HG02763 (cell line): ENCODE results near the gene RARA.

Source experiments
- ATAC-seq: cut with Tn5 transposase; IDR thresholded peaks from one replicate; pipeline ENCODE4 v1.9.1; 2021; ENCODE audit warnings: mild to moderate bottlenecking, moderate library complexity; ENCODE audit not compliant: unreplicated experiment

RARA gene

DNA sequence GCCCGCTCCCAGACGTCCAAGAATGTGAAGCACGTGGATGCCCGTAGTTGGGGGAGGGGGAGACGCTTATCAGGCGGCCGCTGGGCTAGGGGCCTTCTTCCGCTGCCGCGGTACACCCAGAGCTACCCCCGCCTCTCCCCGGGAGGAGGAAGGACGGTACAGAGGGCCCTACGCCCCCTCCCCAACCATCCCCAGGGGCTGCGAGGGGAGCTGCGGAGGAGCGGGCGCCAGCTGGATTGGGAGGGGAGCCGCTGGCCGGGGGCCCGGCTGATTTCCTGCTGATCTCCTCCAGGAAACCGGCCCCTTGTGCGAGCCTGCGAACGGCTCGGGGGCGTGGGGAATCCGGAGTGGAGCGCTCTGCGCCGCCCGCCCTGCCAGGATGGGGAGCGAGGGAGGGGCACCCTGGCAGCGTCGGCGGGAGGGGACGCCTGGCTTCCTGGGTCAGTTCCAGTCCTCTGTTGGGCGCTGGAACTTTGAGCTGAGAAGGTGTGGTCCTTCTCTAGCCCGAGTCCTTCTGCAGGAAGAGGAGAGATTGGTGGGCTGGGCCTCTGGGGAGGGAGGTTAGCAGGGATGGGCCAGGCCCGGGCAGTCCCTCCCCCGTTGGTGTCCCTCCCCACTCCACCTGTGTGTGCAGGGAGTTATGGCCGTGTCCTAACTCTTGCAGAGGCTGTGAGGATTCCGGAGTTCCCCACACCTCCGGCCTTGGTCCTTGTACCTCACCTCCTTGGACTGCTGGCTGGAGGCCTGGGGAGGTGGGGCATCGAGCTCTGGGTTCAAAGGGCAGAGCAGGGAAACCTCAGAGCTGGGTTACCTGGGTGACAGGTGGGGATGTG is 36.4 kb downstream of the RARA start:
- no peak for ATAC-seq

DNA sequence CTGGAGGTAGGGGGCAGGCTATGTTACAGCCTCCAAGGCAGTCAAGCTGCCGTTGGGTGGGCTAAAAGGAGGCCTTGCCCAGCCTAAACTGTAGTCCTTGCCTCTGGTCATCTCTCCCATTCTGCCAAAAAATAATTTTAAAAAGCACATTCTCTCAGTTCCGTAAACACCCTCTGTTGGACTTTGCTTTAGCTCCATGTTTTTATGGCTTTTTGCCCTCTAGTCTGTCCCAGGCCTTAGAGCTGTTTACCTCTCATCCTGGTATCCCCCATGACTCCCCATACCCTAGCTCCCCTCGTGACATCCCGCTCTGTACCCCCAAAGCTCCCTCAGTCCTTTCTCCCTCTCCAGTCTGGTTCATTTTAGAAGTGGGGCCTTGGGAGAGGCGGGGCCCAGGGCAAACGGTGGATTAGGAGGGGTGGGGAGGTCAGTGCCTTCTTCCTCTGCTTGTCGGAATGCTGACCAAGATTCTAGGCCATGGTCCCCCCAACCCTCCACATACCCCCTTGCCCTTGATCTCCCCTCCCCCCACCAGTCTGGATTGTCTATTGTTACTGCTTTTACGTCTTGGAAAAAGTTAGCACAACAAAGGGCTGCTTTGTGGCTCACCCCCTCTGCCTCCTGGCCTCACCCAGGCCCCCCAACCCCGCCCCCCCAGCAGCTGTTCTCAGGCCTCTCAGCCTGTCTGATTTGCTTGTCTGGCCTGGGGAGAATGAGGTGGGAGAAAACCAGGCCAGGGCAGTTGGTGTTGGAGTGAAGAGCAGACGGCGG is 37.2 kb downstream of the RARA start:
- ATAC-seq = no peak

DNA sequence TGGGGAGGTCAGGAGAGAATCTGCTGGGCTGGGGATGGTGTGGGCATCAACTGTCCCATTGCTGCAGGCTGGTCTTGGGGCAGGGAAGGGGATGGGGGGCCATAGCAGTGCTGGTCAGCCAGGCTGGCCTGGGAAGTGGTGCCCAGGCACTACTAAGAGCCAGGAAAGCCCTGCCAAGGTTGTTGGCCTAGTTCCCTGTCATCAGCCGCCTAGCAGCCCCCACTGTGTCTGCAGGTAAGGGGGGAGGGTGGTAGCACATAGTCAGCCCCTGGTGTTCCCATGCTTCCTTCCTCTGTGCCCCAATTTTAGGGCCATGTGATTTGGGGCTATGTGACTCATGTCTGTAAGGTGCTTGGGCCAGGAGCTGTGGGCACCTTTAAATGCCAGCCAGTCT is 37.8 kb downstream of the RARA start:
- no peak for ATAC-seq

DNA sequence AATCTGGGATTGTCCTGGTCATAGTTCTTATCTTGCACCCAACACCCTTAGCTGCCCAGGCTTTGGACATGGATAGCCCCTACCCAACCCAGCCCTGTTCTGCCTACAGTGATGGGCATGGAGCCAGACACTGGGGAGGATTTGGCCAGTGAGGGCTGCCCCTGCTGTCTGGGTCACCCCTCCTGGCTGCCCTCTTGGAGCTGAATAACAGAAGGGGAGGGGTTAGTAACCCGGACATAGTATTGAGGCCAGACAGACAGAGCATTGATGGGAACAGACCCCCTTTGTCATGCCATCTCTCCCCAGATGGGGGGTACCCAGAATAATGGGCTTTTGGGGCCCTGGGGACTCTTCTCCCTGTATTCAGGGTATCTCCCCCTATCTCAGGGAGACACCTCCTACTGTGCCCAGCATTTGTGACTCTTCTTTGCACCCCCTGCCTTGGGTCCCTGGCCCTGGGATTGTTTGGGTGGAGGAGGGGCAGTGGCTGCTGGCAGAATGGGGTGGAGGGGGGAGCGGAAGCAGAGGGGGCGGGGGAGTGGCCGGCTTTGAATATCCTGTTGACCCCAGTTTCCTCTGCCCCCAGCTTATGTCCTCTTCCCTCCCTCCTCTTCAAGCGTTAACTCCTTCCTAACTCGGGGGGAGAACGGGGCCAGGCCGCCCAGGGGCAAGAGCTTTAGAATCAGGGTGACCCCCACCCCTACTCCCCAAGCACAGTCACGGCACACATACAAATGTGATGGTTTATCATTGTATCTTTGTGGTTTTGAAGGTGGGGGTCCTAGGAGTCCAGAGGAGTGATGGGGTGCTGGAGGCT is 38.5 kb downstream of the RARA start:
- ATAC-seq = no peak

DNA sequence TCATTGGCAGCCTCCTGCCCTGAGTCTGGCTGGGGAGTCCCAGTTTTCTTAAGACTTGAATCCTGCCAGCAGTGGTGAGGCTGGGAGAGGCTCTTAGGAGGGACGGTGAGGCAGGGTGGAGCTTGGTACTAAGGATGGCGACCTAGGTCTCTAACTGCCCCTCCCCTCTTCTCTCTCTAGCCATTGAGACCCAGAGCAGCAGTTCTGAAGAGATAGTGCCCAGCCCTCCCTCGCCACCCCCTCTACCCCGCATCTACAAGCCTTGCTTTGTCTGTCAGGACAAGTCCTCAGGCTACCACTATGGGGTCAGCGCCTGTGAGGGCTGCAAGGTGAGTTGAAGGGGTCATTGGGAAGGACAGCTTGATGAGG is 39.1 kb downstream of the RARA start:
- ATAC-seq = no peak

DNA sequence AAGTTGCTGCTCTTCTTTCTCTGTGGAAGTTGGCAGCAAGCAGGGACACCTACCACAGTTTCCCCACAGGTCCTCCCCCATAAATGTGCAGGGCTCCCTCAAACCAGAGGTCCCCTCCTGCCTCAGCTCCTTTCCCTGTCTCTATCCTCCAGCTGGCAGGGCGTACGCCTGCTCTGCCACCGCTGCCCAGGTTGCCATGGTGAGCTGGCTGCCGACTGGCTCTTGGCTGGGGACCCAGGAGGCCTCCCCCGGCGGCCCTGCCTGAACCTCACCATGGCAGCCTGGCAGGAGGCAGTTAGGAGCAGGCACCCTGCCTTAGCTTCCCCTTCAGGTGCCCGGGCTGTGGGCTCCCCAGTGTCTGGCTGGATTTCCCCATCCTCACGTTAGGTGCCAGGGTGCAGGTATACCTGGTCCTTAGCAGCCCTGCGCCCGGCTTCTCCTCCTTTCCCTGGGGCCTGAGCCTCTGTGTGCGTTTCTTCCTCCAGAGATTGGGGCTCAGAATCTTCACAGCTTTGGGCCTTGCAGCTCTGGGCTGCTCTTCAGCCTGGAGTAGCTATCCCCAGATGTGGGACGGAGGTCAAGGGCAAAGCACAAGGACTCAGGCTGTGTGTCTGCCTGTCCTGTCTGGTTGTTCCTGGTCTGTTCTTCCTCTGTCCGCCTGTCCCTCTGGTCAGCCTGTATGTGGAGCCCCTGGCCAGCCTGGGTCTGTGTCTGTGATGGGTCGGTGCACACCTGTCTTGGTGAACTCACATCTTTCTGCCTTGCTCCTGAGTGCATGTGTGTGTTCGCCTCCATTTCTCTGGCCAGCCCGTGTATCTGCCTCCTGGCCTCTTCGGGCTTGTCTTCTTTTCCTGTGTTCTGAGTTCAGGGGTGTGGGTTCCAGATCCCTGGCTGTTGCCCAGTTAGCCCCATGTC is 39.8 kb downstream of the RARA start:
- ATAC-seq = no peak

DNA sequence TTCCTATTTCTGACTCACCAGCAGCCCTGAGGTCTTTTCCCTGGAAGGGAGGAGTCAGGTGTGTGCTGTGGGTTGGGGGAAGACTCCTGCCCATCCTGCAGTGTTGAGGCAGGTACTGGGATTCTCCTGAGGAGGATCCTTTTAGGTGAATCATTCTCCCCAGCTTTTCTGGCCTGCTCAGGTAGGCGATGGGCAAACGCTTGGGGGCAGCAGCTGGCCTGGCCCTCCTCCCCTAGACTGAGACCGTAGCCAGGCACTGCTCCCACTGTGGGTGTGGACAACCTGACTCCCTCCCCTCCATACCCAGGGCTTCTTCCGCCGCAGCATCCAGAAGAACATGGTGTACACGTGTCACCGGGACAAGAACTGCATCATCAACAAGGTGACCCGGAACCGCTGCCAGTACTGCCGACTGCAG is 40.5 kb downstream of the RARA start:
- ATAC-seq = no peak

DNA sequence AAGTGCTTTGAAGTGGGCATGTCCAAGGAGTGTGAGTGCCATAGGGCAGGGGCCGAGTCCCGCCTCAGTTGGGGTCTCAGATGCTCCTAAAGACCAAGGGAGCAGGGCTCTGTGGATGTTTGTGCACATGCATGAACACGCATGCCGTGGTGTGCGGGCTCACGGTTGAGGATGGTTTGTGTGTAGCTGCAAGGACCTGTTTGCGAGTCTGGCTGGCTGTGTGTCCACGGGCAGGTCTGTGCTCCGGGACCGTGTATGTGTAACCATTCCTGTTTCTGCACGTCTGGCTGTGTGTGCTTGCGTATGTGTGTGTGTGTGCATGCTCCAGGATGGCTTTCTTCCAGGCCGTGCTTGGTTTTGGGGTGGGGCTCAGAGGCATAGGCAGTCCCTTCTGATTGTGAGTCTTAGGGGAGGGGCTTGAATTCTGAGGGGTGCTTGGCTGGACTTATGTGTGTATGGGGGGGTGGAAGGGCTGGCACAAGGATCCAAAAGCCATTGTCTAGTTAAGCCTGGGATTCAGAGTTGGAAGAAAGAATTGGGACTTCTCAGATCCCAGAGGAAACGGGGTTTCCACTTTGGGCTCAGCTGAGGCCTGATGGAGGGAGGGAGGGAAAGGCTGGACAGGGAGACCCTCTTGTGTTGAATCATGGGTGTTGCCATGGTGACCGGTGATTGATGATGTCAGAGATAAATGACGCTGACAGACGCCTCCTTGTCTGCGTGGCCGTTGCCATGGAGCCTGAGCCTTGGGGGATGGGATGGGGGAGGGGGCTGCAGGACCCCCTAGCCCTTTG is 41.1 kb downstream of the RARA start:
- ATAC-seq = no peak

DNA sequence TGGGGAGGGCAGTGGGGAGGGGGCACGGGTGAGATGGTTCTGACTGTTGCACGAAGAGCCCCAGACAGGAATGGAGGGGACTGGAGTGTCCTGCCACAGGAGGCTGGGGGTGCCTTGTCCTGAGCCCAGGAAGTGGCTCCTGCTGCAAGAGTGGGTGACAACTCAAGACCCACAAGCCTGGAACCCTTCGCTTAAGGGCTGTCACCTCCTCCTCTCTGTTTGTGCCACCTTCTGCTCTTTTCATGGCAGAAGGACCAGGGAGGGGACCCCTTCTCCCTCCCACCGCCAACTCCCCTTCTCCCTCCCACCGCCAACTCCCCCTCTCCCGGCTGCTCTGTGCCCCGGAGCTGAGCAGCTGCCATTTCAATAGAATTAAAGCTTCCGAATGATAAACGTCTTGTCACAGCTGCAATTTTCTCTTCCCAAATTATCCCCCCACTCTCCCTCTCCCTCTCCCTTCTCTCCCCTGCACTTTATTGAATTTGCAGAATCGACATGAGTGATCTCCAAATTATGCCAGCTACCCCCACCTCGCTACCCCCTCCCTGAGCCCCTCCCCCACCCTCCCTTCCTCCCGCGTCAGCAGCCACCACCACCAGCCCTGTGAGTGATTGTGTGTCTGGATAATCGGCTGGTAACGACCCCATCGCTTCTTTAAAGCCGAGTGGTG is 41.8 kb downstream of the RARA start:
- no peak for ATAC-seq

DNA sequence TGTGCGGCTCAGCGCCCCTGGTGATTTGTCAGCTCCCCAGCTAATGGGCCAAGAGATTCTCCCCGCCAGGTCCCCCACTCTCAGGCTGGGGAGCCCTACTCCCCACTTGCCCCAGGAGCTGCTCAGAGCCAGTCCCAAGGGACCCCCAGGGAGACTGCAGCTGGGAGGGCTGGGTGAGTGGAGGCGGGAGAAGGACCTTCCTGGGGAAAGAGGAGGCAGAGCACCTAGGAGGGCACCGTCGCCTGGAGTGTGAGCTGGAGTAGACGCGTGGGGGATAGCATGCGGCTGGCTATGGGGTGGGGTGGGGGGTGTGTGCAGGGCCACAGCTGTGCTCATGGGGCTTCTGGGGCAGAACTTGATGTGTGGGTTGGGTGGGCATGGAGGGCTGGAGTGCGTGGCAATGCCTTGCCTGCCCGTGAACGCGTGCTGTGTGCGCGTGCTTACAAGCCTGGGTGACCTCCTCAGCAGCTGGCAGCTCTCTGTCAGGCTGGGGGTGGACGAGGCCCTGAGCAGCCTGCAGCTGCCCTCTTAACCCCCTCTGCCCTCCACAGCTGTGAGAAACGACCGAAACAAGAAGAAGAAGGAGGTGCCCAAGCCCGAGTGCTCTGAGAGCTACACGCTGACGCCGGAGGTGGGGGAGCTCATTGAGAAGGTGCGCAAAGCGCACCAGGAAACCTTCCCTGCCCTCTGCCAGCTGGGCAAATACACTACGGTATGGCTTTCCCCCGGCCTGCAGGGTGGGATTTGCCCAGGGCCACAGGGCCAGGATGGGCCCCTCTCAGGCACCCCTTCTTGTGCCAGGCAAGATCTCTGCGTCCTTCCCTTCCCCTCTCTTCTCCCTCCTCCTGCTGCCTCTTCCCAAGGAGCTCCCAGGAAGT is 42.6 kb downstream of the RARA start:
- no peak for ATAC-seq

DNA sequence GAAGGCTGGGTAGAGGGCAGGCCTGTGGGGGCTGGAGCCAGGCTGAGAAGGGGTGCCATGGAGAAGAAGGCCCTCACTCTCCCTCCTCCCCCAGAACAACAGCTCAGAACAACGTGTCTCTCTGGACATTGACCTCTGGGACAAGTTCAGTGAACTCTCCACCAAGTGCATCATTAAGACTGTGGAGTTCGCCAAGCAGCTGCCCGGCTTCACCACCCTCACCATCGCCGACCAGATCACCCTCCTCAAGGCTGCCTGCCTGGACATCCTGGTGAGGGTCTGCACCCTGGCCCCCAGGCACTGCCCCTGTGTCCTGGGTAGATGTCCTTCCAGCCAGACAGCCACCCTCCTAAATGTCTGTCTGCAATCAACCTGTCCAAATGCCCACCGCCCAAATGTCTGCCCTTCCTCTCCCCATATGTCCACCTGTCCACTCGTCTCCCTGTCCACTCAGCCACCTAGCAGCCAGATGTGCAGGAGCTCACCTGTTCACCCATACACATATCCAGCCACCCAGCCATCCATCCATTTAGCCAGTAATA is 43.3 kb downstream of the RARA start:
- no peak for ATAC-seq

DNA sequence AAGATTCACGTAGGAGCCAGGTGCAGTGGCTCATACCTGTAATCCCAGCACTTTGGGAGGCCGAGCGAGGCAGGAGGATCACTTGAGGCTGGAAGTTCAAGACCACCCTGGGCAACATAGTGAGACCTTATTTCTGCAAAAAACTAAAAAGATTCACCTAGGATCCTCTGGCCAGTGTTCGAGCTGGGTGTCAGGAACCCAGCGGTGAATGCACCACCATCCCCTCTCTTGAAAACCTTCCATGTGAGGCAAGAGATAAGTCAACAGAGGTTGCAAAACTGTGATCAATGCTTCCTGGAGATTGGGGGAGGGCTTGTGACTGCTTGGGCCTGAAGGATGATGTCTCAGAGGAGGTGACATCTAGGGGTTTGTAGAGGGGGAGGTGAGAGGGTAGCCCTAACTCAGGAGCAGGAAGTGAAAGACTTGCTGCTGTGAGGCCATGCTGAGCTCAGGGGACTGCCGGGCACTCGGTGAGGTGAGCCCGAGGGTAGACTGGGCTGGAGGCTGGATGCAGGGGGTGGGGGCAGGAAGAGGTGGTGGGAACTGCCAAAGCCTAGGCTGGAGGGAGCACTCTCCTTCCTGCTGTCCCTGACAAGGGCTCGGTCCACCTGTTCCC is 43.9 kb downstream of the RARA start:
- no peak for ATAC-seq

DNA sequence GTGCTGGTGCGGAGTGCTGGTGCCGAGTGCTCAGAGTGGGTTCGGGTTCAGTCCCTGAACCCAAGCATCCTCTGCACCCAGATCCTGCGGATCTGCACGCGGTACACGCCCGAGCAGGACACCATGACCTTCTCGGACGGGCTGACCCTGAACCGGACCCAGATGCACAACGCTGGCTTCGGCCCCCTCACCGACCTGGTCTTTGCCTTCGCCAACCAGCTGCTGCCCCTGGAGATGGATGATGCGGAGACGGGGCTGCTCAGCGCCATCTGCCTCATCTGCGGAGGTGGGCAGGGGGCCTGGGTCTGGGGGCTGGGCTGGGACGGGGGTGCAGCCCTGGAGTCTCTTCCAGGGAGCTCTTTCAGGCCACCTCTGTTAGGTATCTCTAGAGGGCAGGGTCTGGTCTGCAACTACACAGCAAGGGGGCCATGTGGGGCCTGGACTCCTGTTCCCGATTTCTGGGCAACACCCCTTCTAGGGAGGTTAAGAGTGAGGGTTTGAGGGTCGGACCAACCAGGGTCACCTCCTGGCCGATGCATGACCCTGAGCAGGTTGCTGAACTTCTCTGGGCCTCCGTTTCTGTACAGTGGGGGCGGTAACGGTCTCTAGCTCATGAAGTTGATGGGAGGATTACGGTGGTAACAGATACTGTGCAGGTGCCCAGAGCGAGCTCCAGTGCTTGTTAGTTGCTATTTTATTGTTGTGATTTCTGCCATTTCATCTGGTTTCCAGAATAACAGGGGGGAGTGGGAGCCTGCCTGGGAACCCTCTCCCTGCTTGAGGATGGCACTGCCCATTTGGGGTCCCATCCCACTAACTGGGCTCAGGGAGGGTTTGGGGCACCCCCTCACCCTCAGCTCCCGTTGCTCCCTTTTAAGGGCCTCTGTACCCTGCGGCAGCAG is 45.5 kb downstream of the RARA start:
- no peak for ATAC-seq

DNA sequence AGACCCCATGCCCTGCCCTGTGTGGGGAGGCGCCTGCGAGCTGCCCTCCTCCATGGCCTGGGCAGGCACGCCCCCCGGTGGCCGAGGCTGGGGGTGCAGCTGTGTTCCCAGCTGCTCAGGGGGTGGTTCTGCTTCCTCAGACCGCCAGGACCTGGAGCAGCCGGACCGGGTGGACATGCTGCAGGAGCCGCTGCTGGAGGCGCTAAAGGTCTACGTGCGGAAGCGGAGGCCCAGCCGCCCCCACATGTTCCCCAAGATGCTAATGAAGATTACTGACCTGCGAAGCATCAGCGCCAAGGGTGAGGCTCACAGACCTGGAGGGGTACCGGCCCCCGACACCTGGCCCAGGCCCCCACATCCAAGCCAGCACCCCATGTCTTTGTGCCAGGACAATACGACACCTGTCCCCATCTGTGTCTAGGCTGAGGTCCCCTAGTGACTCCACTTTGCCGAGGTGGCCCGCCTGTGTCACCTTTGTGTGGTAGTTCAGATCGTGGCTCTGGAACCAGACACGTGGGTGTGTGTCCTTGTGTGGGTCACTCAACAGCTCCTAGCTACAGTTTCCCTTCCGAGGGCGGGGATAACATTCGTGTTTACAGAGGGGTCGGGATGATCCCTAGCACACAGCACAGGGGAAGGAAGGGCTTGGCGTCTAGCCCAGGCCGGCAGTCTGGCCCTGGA is 46.3 kb downstream of the RARA start:
- ATAC-seq = peak; percentile 50

DNA sequence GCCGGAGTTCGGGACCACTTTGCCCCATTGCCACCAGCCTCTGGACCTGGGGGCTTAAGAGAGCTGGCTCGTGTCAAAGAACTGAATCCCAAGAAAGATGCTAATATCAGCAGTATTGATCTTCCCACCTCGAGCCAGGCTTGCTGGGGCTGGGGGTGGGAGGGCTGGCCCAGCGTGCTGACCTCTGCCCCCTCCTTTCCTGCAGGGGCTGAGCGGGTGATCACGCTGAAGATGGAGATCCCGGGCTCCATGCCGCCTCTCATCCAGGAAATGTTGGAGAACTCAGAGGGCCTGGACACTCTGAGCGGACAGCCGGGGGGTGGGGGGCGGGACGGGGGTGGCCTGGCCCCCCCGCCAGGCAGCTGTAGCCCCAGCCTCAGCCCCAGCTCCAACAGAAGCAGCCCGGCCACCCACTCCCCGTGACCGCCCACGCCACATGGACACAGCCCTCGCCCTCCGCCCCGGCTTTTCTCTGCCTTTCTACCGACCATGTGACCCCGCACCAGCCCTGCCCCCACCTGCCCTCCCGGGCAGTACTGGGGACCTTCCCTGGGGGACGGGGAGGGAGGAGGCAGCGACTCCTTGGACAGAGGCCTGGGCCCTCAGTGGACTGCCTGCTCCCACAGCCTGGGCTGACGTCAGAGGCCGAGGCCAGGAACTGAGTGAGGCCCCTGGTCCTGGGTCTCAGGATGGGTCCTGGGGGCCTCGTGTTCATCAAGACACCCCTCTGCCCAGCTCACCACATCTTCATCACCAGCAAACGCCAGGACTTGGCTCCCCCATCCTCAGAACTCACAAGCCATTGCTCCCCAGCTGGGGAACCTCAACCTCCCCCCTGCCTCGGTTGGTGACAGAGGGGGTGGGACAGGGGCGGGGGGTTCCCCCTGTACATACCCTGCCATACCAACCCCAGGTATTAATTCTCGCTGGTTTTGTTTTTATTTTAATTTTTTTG is 47.1 kb downstream of the RARA start:
- no peak for ATAC-seq
